CD4-positive, alpha-beta memory T cell (primary cell): ENCODE data around the gene LRFN4. TPM values are rescaled to one million over a fixed set of nuclear protein-coding genes. Genes with fewer than 3 reads are reported as not detected.
A peak's percentile ranks its signal among the peaks of the same experiment; 100 is the strongest.

ENCODE experiments used
- CTCF ChIA-PET: fragments of 350-600 bp; sonication (Branson Sonifier 250); formaldehyde crosslinking; loops from one replicate; lab custom pipeline; 2021; ENCODE audit warnings: inconsistent platforms; ENCODE audit not compliant: partially characterized antibody; lab: Charles Lee
- POLR2A ChIA-PET: fragments of 350-600 bp; sonication (Branson Sonifier 250); formaldehyde crosslinking; loops from one replicate; lab custom pipeline; 2021; ENCODE audit not compliant: partially characterized antibody; lab: Charles Lee
- DNase-seq, 5 donors: peaks; one replicate each; pipeline versions ENCODE4 v3.0.0 to v3.0.0-alpha.2; 2020 to 2022; ENCODE audit warnings: mixed read lengths in 1 of 5
- H3K27ac ChIP-seq: one replicate; pipeline ENCODE4 v1.7.0; 2013; ENCODE audit warnings: low read depth, low read length
- H3K27me3 ChIP-seq: 2 replicates; pipeline ENCODE4 v1.7.0; 2013; ENCODE audit warnings: mild to moderate bottlenecking, low read length, moderate library complexity; ENCODE audit not compliant: insufficient read depth
- H3K36me3 ChIP-seq: 2 replicates; pipeline ENCODE4 v1.7.0; 2013; ENCODE audit warnings: mild to moderate bottlenecking, low read length, moderate library complexity; ENCODE audit not compliant: insufficient read depth
- H3K4me1 ChIP-seq: 2 replicates; pipeline ENCODE4 v1.7.0; 2013; ENCODE audit warnings: mild to moderate bottlenecking, low read length, moderate library complexity; ENCODE audit not compliant: insufficient read depth
- H3K4me3 ChIP-seq, 2 donors: one replicate each; pipeline ENCODE4 v1.7.0; 2013; ENCODE audit warnings: low read length in 2 of 2, mild to moderate bottlenecking in 1 of 2
- H3K9me3 ChIP-seq, 2 donors: one replicate each; pipeline ENCODE4 v1.7.0; 2013; ENCODE audit warnings: low read length in 2 of 2, control low read depth in 1 of 2; ENCODE audit not compliant: control insufficient read depth in 1 of 2
- H3K27ac Mint-ChIP-seq, 7 donors: one replicate each; pipeline ENCODE4 v1.8.0; 2020 to 2021; ENCODE audit warnings: mixed read lengths in 7 of 7, mild to moderate bottlenecking in 6 of 7, inconsistent platforms in 3 of 7, moderate library complexity in 3 of 7
- H3K27me3 Mint-ChIP-seq, 2 donors: one replicate each; pipeline ENCODE4 v1.8.0; 2020 to 2021; ENCODE audit warnings: mixed read lengths in 2 of 2
- H3K36me3 Mint-ChIP-seq, 2 donors: one replicate each; pipeline ENCODE4 v1.8.0; 2020 to 2021; ENCODE audit warnings: mixed read lengths in 2 of 2, inconsistent platforms in 1 of 2, mild to moderate bottlenecking in 1 of 2
- H3K4me1 Mint-ChIP-seq, 4 donors: one replicate each; pipeline ENCODE4 v1.8.0; 2020 to 2021; ENCODE audit warnings: mixed read lengths in 4 of 4, mild to moderate bottlenecking in 1 of 4
- H3K4me3 Mint-ChIP-seq, 8 donors: one replicate each; pipeline ENCODE4 v1.8.0; 2020 to 2021; ENCODE audit warnings: mixed read lengths in 8 of 8, mild to moderate bottlenecking in 7 of 8, moderate library complexity in 6 of 8, inconsistent platforms in 3 of 8
- H3K9me3 Mint-ChIP-seq, 8 donors: one replicate each; pipeline ENCODE4 v1.8.0; 2020 to 2021; ENCODE audit warnings: mixed read lengths in 8 of 8, mild to moderate bottlenecking in 5 of 8, inconsistent platforms in 3 of 8, moderate library complexity in 1 of 8
- intact Hi-C: fragments of 100-400 bp; cut with micrococcal nuclease; formaldehyde crosslinking; loops from one replicate; pipeline ENCODE4 v1.15.1; 2023
- polyA plus RNA-seq, 2 donors: library from polyadenylated mRNA; unstranded; fragments of 300-500 nt; fragmentation: Illumina TruSeq; gene quantifications; one replicate each; pipeline ENCODE4 v1.2.3, GENCODE V29; 2021
- total RNA-seq, 2 experiments: library from RNA; stranded (reverse); gene quantifications; one replicate each; pipeline ENCODE4 v1.2.3, GENCODE V29; 2021

LRFN4 gene
- total and polyA plus RNA-seq, 4 experiments from 2014 or later, result 0.42 to 5.3 (median 4.0) TPM

GRCh38 chr11:66879999-66880398 is 23.1 kb downstream of the LRFN4 start:
- Histone ChIP-seq H3K36me3 (no peaks in the 10 kb centered on the region), H3K27me3 (no peaks in the 10 kb centered on the region), H3K27ac (no peak overlapping the region), H3K9me3 (no peaks in the 10 kb centered on the region), H3K4me1 (peaks cover 14% of the 10 kb centered on the region), H3K4me3 (no peak overlapping the region)
- intact Hi-C loops, result no loop called here
- Mint-ChIP-seq H3K27me3 (no peaks in the 10 kb centered on the region), H3K9me3 (no peaks in the 10 kb centered on the region), H3K27ac (peak overlapping the region in 1 of 7 donors; percentile 27), H3K36me3 (no peaks in the 10 kb centered on the region), H3K4me1 (peaks cover 10 to 25% (median 13%) of the 10 kb centered on the region in 4 donors), H3K4me3 (peak overlapping the region in 1 of 8 donors; percentile 26)
- POLR2A ChIA-PET, result no interaction called here
- DNase-seq, result no peak
- CTCF ChIA-PET, result interaction anchor here (0.5 to 4.7 kb wide), 4 partner anchors 28 to 1122 kb away, joined by 3 to 23 read pairs (median 4); no protein-coding TSS in a partner anchor

DNA sequence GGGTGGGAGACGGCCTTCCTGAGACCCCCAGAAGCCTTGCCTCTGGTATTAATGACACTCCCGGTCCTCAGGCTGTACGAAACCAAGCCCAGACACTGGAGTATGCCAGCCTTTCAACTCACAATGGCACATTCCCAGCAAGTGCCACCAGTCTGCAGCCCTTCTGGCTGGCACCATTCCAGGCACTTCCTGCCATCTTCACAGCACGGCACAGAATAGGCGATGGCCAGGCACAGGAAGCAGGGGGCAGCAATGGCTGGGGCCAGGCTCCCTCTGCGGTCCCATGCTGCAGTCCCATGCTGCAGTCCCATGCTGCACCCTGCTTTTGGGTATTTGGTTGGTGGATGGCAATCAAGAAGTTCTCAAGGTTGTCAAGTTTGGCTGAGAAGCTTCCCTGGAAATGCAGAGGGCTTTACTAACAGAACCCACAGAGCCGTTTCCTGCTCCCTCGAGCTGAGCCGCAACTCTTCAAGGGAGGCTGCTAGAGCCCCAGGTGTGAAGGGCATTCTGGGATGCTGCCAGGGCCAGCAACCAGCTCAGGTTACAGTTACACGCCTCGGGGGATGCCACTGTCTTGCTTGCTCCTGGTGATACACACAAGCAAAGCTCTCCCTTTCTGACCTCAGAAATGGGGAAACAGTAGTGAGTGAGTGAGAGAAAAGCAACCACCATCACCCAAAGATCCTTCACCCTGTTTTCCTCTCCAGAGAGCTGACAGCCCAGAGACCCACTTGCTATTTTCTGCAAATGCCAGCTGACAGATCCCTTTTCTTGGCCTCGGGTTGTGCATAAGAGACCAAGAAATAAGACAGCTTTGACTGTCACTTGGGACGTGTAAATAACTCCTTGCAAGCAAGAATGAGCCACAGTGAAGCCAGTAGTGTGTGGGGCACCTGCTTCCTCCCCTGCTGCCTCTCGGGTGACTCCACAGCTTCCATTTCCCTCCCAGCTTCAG is 23.9 kb downstream of the LRFN4 start:
- DNase-seq, result no peak
- POLR2A ChIA-PET, result interaction anchor here (2.0 kb wide), 1 partner anchor 38 kb away, joined by 12 read pairs; the partner anchor contains the start of gene RCE1

GRCh38 chr11:66881451-66881835 is 24.6 kb downstream of the LRFN4 start:
- H3K36me3 Mint-ChIP-seq, result no peaks in the 10 kb centered on the region
- H3K27me3 Mint-ChIP-seq, result no peaks in the 10 kb centered on the region
- POLR2A ChIA-PET, result interaction anchor here (2.0 kb wide), 1 partner anchor 39 kb away, joined by 12 read pairs; the partner anchor contains the start of gene RCE1
- Histone ChIP-seq H3K27me3 (no peaks in the 10 kb centered on the region), H3K27ac (no peak overlapping the region), H3K36me3 (no peaks in the 10 kb centered on the region), H3K4me1 (peaks cover 14% of the 10 kb centered on the region), H3K4me3 (no peak overlapping the region), H3K9me3 (no peaks in the 10 kb centered on the region)
- intact Hi-C loops, result no loop called here
- peaks cover 10 to 25% (median 13%) of the 10 kb centered on the region in 4 donors for H3K4me1 Mint-ChIP-seq
- H3K9me3 Mint-ChIP-seq, result no peaks in the 10 kb centered on the region
- CTCF ChIA-PET, result interaction anchor here (0.8 to 4.7 kb wide), 5 partner anchors 84 to 319 kb away, joined by 3 to 23 read pairs (median 3); no protein-coding TSS in a partner anchor
- peak overlapping the region in 1 of 7 donors; percentile 60 for H3K27ac Mint-ChIP-seq
- DNase-seq, result no peak
- H3K4me3 Mint-ChIP-seq, result peak overlapping the region in 1 of 8 donors; percentile 27

More for the DNA sequence above, 23.9 kb downstream of the LRFN4 start:
- no peak overlapping the region for H3K4me3 ChIP-seq
- CTCF ChIA-PET, result interaction anchor here (0.8 to 4.7 kb wide), 5 partner anchors 29 to 318 kb away, joined by 3 to 23 read pairs (median 3); no protein-coding TSS in a partner anchor
- Mint-ChIP-seq H3K27me3 (no peaks in the 10 kb centered on the region), H3K9me3 (no peaks in the 10 kb centered on the region), H3K4me3 (peak overlapping the region in 2 of 8 donors; percentile 31 to 57), H3K4me1 (peaks cover 10 to 25% (median 13%) of the 10 kb centered on the region in 4 donors), H3K36me3 (no peaks in the 10 kb centered on the region), H3K27ac (peak overlapping the region in 3 of 7 donors; percentile 26 to 60 (median 27))
- H3K27me3 ChIP-seq, result no peaks in the 10 kb centered on the region
- H3K4me1 ChIP-seq, result peaks cover 14% of the 10 kb centered on the region
- H3K9me3 ChIP-seq, result no peaks in the 10 kb centered on the region
- H3K27ac ChIP-seq, result no peak overlapping the region
- H3K36me3 ChIP-seq, result no peaks in the 10 kb centered on the region
- intact Hi-C loops, result no loop called here

- ChIA-PET CTCF (interaction anchor here (0.7 to 4.7 kb wide), 4 partner anchors 9 to 189 kb away, joined by 3 to 23 read pairs (median 3); no protein-coding TSS in a partner anchor), POLR2A (interaction anchor here (2.0 kb wide), 1 partner anchor 39 kb away, joined by 12 read pairs; the partner anchor contains the start of gene RCE1)
- H3K9me3 ChIP-seq, result no peaks in the 10 kb centered on the region
- H3K4me3 ChIP-seq, result no peak overlapping the region
- no peaks in the 10 kb centered on the region for H3K36me3 Mint-ChIP-seq
- H3K4me1 ChIP-seq, result peaks cover 14% of the 10 kb centered on the region
- H3K4me3 Mint-ChIP-seq, result no peak overlapping the region
- no peak overlapping the region for H3K27ac Mint-ChIP-seq
- no peaks in the 10 kb centered on the region for H3K9me3 Mint-ChIP-seq
- no peaks in the 10 kb centered on the region for H3K27me3 ChIP-seq
- H3K27ac ChIP-seq, result no peak overlapping the region
- no peaks in the 10 kb centered on the region for H3K27me3 Mint-ChIP-seq
- intact Hi-C loops, result no loop called here
- H3K4me1 Mint-ChIP-seq, result peaks cover 10 to 25% (median 13%) of the 10 kb centered on the region in 4 donors
- H3K36me3 ChIP-seq, result no peaks in the 10 kb centered on the region
- DNase-seq, result no peak
These were observed 25.1 kb downstream of the LRFN4 start for GRCh38 chr11:66881927-66882452.

- intact Hi-C loops, result loop anchor here (1.0 kb wide), 1 partner anchor 188 kb away; no protein-coding TSS in a partner anchor
- no peaks in the 10 kb centered on the region for H3K27me3 ChIP-seq
These were observed 25.7 kb downstream of the LRFN4 start for GRCh38 chr11:66882561-66883015.

GRCh38 chr11:66883016-66883965 is 26.4 kb downstream of the LRFN4 start:
- no peak overlapping the region for H3K27ac ChIP-seq
- Mint-ChIP-seq H3K27ac (peak overlapping the region in 1 of 7 donors; percentile 8), H3K4me3 (peak overlapping the region in 1 of 8 donors; percentile 26), H3K36me3 (no peaks in the 10 kb centered on the region), H3K9me3 (no peaks in the 10 kb centered on the region), H3K4me1 (peaks cover 10 to 25% (median 13%) of the 10 kb centered on the region in 4 donors), H3K27me3 (no peaks in the 10 kb centered on the region)
- H3K4me3 ChIP-seq, result no peak overlapping the region
- intact Hi-C loops, result loop anchor here (1.0 kb wide), 1 partner anchor 189 kb away; no protein-coding TSS in a partner anchor
- H3K27me3 ChIP-seq, result no peaks in the 10 kb centered on the region
- peaks cover 14% of the 10 kb centered on the region for H3K4me1 ChIP-seq
- peak in 4 of 5 donors; percentile 36 to 42 (median 37) for DNase-seq
- H3K36me3 ChIP-seq, result no peaks in the 10 kb centered on the region
- no peaks in the 10 kb centered on the region for H3K9me3 ChIP-seq
- ChIA-PET POLR2A (no interaction called here), CTCF (interaction anchor here (1.0 to 4.7 kb wide), 2 partner anchors 14 to 188 kb away, joined by 3 to 23 read pairs; no protein-coding TSS in a partner anchor)

More at GRCh38 chr11:66882561-66883015, 25.7 kb downstream of the LRFN4 start:
- H3K36me3 ChIP-seq, result no peaks in the 10 kb centered on the region
- H3K9me3 Mint-ChIP-seq, result no peaks in the 10 kb centered on the region
- H3K4me1 Mint-ChIP-seq, result peaks cover 10 to 25% (median 13%) of the 10 kb centered on the region in 4 donors
- no peak overlapping the region for H3K27ac Mint-ChIP-seq
- CTCF ChIA-PET, result interaction anchor here (0.7 to 4.7 kb wide), 4 partner anchors 10 to 190 kb away, joined by 3 to 23 read pairs (median 3); no protein-coding TSS in a partner anchor
- H3K9me3 ChIP-seq, result no peaks in the 10 kb centered on the region
- no peak overlapping the region for H3K4me3 Mint-ChIP-seq
- H3K27me3 Mint-ChIP-seq, result no peaks in the 10 kb centered on the region
- POLR2A ChIA-PET, result no interaction called here
- H3K27ac ChIP-seq, result no peak overlapping the region
- peaks cover 14% of the 10 kb centered on the region for H3K4me1 ChIP-seq
- no peak overlapping the region for H3K4me3 ChIP-seq
- no peak for DNase-seq
- H3K36me3 Mint-ChIP-seq, result no peaks in the 10 kb centered on the region
